ENCODE data around the gene LDB2. TPM values are rescaled to one million over a fixed set of nuclear protein-coding genes. Genes with fewer than 3 reads are reported as not detected.

Gene LDB2
- total RNA-seq, 1 donor from 2014 or later = 137 TPM

DNA sequence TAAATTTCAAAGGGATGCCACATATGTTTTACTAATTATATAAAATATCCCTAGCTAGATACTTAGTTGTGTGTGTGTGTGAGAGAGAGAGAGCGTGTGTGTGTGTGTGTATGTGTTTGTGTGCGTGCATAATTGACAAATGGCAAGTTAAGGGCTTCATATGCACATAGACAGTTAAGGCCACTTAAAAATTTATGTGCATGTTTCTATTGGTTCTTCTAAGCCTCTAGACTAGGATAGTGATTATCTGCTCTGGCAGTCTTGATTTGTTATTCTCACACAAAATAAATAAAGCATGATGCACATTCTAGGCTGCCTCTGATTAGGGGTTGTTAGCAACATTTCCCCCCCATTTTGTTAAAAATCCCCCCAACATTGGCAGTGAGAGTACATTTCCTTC, 393.2 kb downstream of the LDB2 start:
- no peak for DNase-seq (ENCODE audit: low spot score in 2 of 2)
- Histone ChIP-seq H3K4me1 (no peaks in the 10 kb centered on the region), H3K27me3 (no peaks in the 10 kb centered on the region), H3K27ac (no peak overlapping the region), H3K9me3 (no peaks in the 10 kb centered on the region), H3K4me3 (no peak overlapping the region), H3K36me3 (no peaks in the 10 kb centered on the region)
- intact Hi-C loops (cut with DNase I) = loop anchor here (10.0 kb wide), 1 partner anchor 830 kb away; no protein-coding TSS in a partner anchor
- TF ChIP-seq, protein P1, sequence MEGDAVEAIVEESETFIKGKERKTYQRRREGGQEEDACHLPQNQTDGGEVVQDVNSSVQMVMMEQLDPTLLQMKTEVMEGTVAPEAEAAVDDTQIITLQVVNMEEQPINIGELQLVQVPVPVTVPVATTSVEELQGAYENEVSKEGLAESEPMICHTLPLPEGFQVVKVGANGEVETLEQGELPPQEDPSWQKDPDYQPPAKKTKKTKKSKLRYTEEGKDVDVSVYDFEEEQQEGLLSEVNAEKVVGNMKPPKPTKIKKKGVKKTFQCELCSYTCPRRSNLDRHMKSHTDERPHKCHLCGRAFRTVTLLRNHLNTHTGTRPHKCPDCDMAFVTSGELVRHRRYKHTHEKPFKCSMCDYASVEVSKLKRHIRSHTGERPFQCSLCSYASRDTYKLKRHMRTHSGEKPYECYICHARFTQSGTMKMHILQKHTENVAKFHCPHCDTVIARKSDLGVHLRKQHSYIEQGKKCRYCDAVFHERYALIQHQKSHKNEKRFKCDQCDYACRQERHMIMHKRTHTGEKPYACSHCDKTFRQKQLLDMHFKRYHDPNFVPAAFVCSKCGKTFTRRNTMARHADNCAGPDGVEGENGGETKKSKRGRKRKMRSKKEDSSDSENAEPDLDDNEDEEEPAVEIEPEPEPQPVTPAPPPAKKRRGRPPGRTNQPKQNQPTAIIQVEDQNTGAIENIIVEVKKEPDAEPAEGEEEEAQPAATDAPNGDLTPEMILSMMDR (IDR thresholded peaks at IDR 0.05) = no peak

GRCh38 chr4:16503421-16504100, 394.9 kb downstream of the LDB2 start:
- H3K36me3 ChIP-seq = no peaks in the 10 kb centered on the region
- TF ChIP-seq, protein P1 (IDR thresholded peaks at IDR 0.05) = no peak
- no peaks in the 10 kb centered on the region for H3K27me3 ChIP-seq
- no peak overlapping the region for H3K27ac ChIP-seq
- no peaks in the 10 kb centered on the region for H3K4me1 ChIP-seq
- intact Hi-C loops (cut with DNase I) = loop anchor here (10.0 kb wide), 1 partner anchor 831 kb away; no protein-coding TSS in a partner anchor
- H3K9me3 ChIP-seq = no peaks in the 10 kb centered on the region
- no peak for DNase-seq (ENCODE audit: low spot score in 2 of 2)
- H3K4me3 ChIP-seq = no peak overlapping the region

DNA sequence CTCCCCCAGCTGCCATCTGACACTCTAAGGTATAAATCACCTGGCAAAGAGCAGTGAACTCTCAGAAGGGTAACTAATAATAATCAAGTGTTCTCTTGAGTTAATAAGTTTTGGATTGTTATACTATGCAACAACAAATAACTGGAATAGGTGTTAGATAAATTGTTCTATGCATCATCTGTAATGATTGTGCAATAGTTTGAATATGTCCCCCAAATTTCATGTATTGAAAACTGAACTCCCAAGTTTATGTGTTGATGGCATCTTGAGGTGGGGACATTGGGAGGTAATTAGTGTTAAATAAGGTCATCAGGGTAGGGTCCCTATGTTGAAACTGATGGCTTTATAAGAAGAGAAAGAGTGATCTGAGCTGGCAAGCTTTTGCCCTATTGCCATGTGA, 399.5 kb downstream of the LDB2 start:
- Histone ChIP-seq H3K4me1 (no peaks in the 10 kb centered on the region), H3K27me3 (no peaks in the 10 kb centered on the region), H3K36me3 (no peaks in the 10 kb centered on the region), H3K4me3 (no peak overlapping the region), H3K9me3 (no peaks in the 10 kb centered on the region), H3K27ac (no peak overlapping the region)
- DNase-seq (ENCODE audit: low spot score in 2 of 2) = no peak
- intact Hi-C loops (cut with DNase I) = no loop called here
- TF ChIP-seq, protein P1 (IDR thresholded peaks at IDR 0.05) = no peak

DNA sequence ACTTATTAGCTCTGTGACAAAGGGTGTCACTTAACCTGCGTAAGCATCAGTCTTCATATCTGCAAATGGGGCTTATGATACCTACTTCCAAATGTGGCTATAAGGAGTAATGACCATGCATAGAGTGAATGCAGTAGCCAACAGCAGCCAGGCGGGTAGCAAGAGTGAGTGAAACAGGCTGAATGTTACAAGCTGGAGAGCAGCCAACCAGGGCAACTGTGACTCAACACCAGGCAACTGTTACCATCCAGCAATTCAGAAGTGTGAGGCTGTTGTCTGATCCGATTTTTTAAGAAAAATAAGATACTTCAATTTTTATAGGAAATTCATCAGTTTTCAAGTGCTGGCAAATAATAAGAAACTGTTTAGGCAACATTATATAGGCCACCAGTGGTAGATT, 401.9 kb downstream of the LDB2 start:
- H3K4me3 ChIP-seq = no peak overlapping the region
- no peaks in the 10 kb centered on the region for H3K4me1 ChIP-seq
- intact Hi-C loops (cut with DNase I) = no loop called here

GRCh38 chr4:16492872-16493271, 405.6 kb downstream of the LDB2 start:
- no peaks in the 10 kb centered on the region for H3K27me3 ChIP-seq
- TF ChIP-seq, protein P1 (IDR thresholded peaks at IDR 0.05) = no peak
- intact Hi-C loops (cut with DNase I) = no loop called here
- no peaks in the 10 kb centered on the region for H3K4me1 ChIP-seq
- no peak overlapping the region for H3K27ac ChIP-seq
- no peak for DNase-seq (ENCODE audit: low spot score in 2 of 2)
- H3K9me3 ChIP-seq = no peaks in the 10 kb centered on the region
- no peaks in the 10 kb centered on the region for H3K36me3 ChIP-seq
- H3K4me3 ChIP-seq = no peak overlapping the region

More for the DNA sequence above, 401.9 kb downstream of the LDB2 start:
- no peak for DNase-seq (ENCODE audit: low spot score in 2 of 2)
- no peak overlapping the region for H3K27ac ChIP-seq
- no peaks in the 10 kb centered on the region for H3K27me3 ChIP-seq
- TF ChIP-seq, protein P1 (IDR thresholded peaks at IDR 0.05) = no peak
- H3K36me3 ChIP-seq = no peaks in the 10 kb centered on the region
- H3K9me3 ChIP-seq = no peaks in the 10 kb centered on the region
